GM23338 (cell line): ENCODE data around the gene SNRNP25.

Experiments
- CREB1 ChIP-seq: fragments of 250-450 bp; sonication (Bioruptor Pico); IDR thresholded peaks from 2 replicates; pipeline ENCODE4 v1.5.0; 2020; ENCODE audit warnings: low read depth, mild to moderate bottlenecking, moderate library complexity
- CTCF ChIP-seq, 2 experiments: fragments of 200-600 bp in 1 of 2; sonication (generic) in 1 of 2; conservative IDR thresholded peaks; 2 replicates each; pipeline versions ENCODE4 v1.5.1 to v1.6.1; 2016 to 2017; ENCODE audit warnings: antibody characterized with exemption in 2 of 2, low read depth in 2 of 2, mild to moderate bottlenecking in 2 of 2, moderate library complexity in 1 of 2
- ETS1 ChIP-seq: IDR thresholded peaks from 2 replicates; pipeline ENCODE4 v1.6.1; 2016; ENCODE audit warnings: antibody characterized with exemption
- EZH2 ChIP-seq: fragments of 200-600 bp; sonication (generic); IDR thresholded peaks from one replicate; pipeline ENCODE4 v1.8.0; 2017; ENCODE audit warnings: antibody characterized with exemption, mild to moderate bottlenecking, low read depth; ENCODE audit not compliant: unreplicated experiment
- EZH2phosphoT487 ChIP-seq: fragments of 200-600 bp; sonication (generic); IDR thresholded peaks from one replicate; pipeline ENCODE4 v1.8.1; 2018; ENCODE audit warnings: antibody characterized with exemption; ENCODE audit not compliant: unreplicated experiment
- JUNB ChIP-seq: IDR thresholded peaks from one replicate; pipeline ENCODE4 v1.6.1; 2016; ENCODE audit warnings: antibody characterized with exemption; ENCODE audit not compliant: unreplicated experiment
- POLR2AphosphoS5 ChIP-seq: IDR thresholded peaks from 2 replicates; pipeline ENCODE4 v1.6.1; 2016; ENCODE audit warnings: antibody characterized with exemption, low read depth
- REST ChIP-seq: IDR thresholded peaks from one replicate; pipeline ENCODE4 v1.6.1; 2018; ENCODE audit warnings: antibody characterized with exemption; ENCODE audit not compliant: unreplicated experiment
- ZNF331 ChIP-seq: fragments of 250-450 bp; sonication (Bioruptor Pico); IDR thresholded peaks from 2 replicates; pipeline ENCODE4 v1.5.0; 2020; ENCODE audit warnings: low read depth, mild to moderate bottlenecking, moderate library complexity
- ZNF462 ChIP-seq: fragments of 250-450 bp; sonication (Bioruptor Pico); IDR thresholded peaks from 2 replicates; pipeline ENCODE4 v1.5.0; 2020; ENCODE audit warnings: mild to moderate bottlenecking, moderate library complexity

- TF ChIP-seq CTCF (conservative IDR thresholded peaks at IDR 0.05; ENCODE audit: low read depth in 2 of 2) (no peak), POLR2AphosphoS5 (peak; percentile 48; the same call in 1 of the 2 replicates), EZH2 (no peak), ZNF331 (CRISPR knock-in tag) (no peak), EZH2phosphoT487 (no peak), REST (no peak), ETS1 (0 out of 2 replicates have a peak, but pooled peaks have one; percentile 35), JUNB (no peak), CREB1 (CRISPR knock-in tag) (no peak), ZNF462 (CRISPR knock-in tag) (peak; percentile 56; the same call in 1 of the 2 replicates)
These were observed 18.1 kb downstream of the SNRNP25 start for GRCh38 chr16:71540-72401.
